ENCODE data around the gene FA2H. TPM values are rescaled to one million over a fixed set of nuclear protein-coding genes. Genes with fewer than 3 reads are reported as not detected.
A peak's percentile ranks its signal among the peaks of the same experiment; 100 is the strongest.
"Not testable (repeated sequence)": the region's sequence is repeated elsewhere in the genome, so short reads cannot be mapped to it uniquely, and the experiment has no call there.

FA2H gene
- total and polyA plus RNA-seq, 2 experiments from 2014 or later: 5.7 to 6.3 TPM

- TF ChIP-seq, protein P1, sequence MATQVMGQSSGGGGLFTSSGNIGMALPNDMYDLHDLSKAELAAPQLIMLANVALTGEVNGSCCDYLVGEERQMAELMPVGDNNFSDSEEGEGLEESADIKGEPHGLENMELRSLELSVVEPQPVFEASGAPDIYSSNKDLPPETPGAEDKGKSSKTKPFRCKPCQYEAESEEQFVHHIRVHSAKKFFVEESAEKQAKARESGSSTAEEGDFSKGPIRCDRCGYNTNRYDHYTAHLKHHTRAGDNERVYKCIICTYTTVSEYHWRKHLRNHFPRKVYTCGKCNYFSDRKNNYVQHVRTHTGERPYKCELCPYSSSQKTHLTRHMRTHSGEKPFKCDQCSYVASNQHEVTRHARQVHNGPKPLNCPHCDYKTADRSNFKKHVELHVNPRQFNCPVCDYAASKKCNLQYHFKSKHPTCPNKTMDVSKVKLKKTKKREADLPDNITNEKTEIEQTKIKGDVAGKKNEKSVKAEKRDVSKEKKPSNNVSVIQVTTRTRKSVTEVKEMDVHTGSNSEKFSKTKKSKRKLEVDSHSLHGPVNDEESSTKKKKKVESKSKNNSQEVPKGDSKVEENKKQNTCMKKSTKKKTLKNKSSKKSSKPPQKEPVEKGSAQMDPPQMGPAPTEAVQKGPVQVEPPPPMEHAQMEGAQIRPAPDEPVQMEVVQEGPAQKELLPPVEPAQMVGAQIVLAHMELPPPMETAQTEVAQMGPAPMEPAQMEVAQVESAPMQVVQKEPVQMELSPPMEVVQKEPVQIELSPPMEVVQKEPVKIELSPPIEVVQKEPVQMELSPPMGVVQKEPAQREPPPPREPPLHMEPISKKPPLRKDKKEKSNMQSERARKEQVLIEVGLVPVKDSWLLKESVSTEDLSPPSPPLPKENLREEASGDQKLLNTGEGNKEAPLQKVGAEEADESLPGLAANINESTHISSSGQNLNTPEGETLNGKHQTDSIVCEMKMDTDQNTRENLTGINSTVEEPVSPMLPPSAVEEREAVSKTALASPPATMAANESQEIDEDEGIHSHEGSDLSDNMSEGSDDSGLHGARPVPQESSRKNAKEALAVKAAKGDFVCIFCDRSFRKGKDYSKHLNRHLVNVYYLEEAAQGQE (IDR thresholded peaks at IDR 0.05; ENCODE audit: unreplicated experiment): no peak
- TF ChIP-seq POLR2AphosphoS5 (IDR thresholded peaks at IDR 0.05; ENCODE audit: low read depth): no peak
Observed at GRCh38 chr16:74673876-74674275, 100.7 kb downstream of the FA2H start (continued).

DNA sequence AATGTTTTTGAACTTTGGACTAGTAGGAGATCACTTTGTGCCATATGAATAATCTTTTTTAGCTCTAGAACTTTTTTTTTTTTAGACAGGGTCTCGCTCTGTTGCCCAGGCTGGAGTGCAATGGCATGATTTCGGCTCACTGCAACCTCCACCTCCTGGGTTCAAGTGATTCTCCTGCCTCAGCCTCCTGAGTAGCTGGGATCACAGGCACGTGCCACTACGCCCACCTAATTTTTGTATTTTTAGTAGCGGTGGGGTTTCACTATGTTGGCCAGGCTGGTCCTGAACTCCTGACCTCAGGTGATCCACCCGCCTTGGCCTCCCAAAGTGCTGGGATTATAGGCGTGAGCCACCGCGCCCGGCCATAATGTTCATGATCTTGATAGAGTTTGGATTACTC lies 105.7 kb downstream of the FA2H start:
- not testable (repeated sequence) for H3F3A ChIP-seq (replicated peaks; ENCODE audit: low read depth)

GRCh38 chr16:74667255-74667700 lies 107.3 kb downstream of the FA2H start:
- H3K9me3 Mint-ChIP-seq: peaks cover 13% of the 10 kb centered on the region; the same call in 2 of the 3 replicates
- TF ChIP-seq ZNF114 (CRISPR knock-in tag; IDR thresholded peaks at IDR 0.05): no peak
- no peak for TF ChIP-seq CREB1 (CRISPR knock-in tag; IDR thresholded peaks at IDR 0.05; ENCODE audit: low read depth)
- no peak for TF ChIP-seq ETS1 (IDR thresholded peaks at IDR 0.05)
- TF ChIP-seq ZNF462 (CRISPR knock-in tag; IDR thresholded peaks at IDR 0.05): no peak
- TF ChIP-seq, protein P2, sequence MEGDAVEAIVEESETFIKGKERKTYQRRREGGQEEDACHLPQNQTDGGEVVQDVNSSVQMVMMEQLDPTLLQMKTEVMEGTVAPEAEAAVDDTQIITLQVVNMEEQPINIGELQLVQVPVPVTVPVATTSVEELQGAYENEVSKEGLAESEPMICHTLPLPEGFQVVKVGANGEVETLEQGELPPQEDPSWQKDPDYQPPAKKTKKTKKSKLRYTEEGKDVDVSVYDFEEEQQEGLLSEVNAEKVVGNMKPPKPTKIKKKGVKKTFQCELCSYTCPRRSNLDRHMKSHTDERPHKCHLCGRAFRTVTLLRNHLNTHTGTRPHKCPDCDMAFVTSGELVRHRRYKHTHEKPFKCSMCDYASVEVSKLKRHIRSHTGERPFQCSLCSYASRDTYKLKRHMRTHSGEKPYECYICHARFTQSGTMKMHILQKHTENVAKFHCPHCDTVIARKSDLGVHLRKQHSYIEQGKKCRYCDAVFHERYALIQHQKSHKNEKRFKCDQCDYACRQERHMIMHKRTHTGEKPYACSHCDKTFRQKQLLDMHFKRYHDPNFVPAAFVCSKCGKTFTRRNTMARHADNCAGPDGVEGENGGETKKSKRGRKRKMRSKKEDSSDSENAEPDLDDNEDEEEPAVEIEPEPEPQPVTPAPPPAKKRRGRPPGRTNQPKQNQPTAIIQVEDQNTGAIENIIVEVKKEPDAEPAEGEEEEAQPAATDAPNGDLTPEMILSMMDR (conservative IDR thresholded peaks at IDR 0.05; ENCODE audit: low read depth in 2 of 2): no peak

More for the DNA sequence above, 105.7 kb downstream of the FA2H start:
- not testable (repeated sequence) for H3K27me3 ChIP-seq (ENCODE audit: insufficient read depth); H3K27ac ChIP-seq (ENCODE audit: low read depth); H3K4me3 ChIP-seq; ATAC-seq; H4K20me1 ChIP-seq (replicated peaks; ENCODE audit: insufficient read depth); H2AFZ ChIP-seq; DNase-seq (ENCODE audit: low spot score); H3K9me2 ChIP-seq (ENCODE audit: insufficient read depth); H3K27ac Mint-ChIP-seq; H3K4me2 ChIP-seq; H3K4me3 Mint-ChIP-seq; H3K4me1 ChIP-seq (ENCODE audit: insufficient read depth)
- H3K9me3 Mint-ChIP-seq: peaks cover 13% of the 10 kb centered on the region; the same call in 2 of the 3 replicates
- Histone ChIP-seq H3K36me3 (ENCODE audit: insufficient read depth) (peaks cover 14% of the 10 kb centered on the region), H3K79me2 (replicated peaks; ENCODE audit: insufficient read depth) (peaks cover 26% of the 10 kb centered on the region)
- H3K27me3 Mint-ChIP-seq (ENCODE audit: insufficient read depth, low read depth, poor library complexity): peaks cover 16% of the 10 kb centered on the region
- H3K36me3 Mint-ChIP-seq (ENCODE audit: low read depth): peaks cover 24% of the 10 kb centered on the region
- H3K4me1 Mint-ChIP-seq: peaks cover 12% of the 10 kb centered on the region

More at GRCh38 chr16:74667255-74667700, 107.3 kb downstream of the FA2H start:
- peak overlapping the region; percentile 95 for H3K27ac Mint-ChIP-seq
- peak overlapping the region; percentile 79 for H3K4me2 ChIP-seq
- peak overlapping the region; percentile 81 for H3K4me3 Mint-ChIP-seq
- peaks cover 22% of the 10 kb centered on the region for H4K20me1 ChIP-seq (replicated peaks; ENCODE audit: insufficient read depth)
- peaks cover 6% of the 10 kb centered on the region for H3K4me1 ChIP-seq (ENCODE audit: insufficient read depth)
- peak overlapping the region; percentile 52 for H3K27ac ChIP-seq (ENCODE audit: low read depth)
- no peaks in the 10 kb centered on the region for H3K27me3 ChIP-seq (ENCODE audit: insufficient read depth)
- peaks cover 12% of the 10 kb centered on the region for H3F3A ChIP-seq (replicated peaks; ENCODE audit: low read depth)
- H2AFZ ChIP-seq: peak overlapping the region; percentile 90
- peaks cover 28% of the 10 kb centered on the region for H3K36me3 ChIP-seq (ENCODE audit: insufficient read depth)
- ATAC-seq (peak; percentile 63), DNase-seq (ENCODE audit: low spot score) (peak; percentile 80)
- no peaks in the 10 kb centered on the region; the same call in 1 of the 2 replicates for H3K9me2 ChIP-seq (ENCODE audit: insufficient read depth)
- H3K4me3 ChIP-seq: peak overlapping the region; percentile 59
- peaks cover 21% of the 10 kb centered on the region for H3K4me1 Mint-ChIP-seq
- peaks cover 40% of the 10 kb centered on the region for H3K36me3 Mint-ChIP-seq (ENCODE audit: low read depth)
- peaks cover 18% of the 10 kb centered on the region for H3K27me3 Mint-ChIP-seq (ENCODE audit: insufficient read depth, low read depth, poor library complexity)
- H3K79me2 ChIP-seq (replicated peaks; ENCODE audit: insufficient read depth): peaks cover 42% of the 10 kb centered on the region

Data from GM23338 (cell line).